GM12878 (cell line): ENCODE measurements around the gene LRRC8D. TPM values are rescaled to one million over a fixed set of nuclear protein-coding genes. Genes with fewer than 3 reads are reported as not detected.

ENCODE experiments used
- ATAC-seq: fragments of 200-7000 bp; cut with Tn5 transposase; 3 replicates; pipeline ENCODE4 v1.9.1; 2020; ENCODE audit warnings: mild to moderate bottlenecking, moderate library complexity
- BruUV-seq: library from RNA; stranded (reverse); fragments of 400-500 nt; replicated peaks from 2 replicates; lab custom pipeline; 2021; lab: Mats Ljungman, UMichigan
- CTCF ChIA-PET: fragments of 300-600 bp; sonication (Branson Sonifier 250); formaldehyde crosslinking; extraction: SDS; loops from one replicate; lab custom pipeline; 2021; ENCODE audit warnings: inconsistent platforms; lab: Yijun Ruan, JAX
- POLR2A ChIA-PET: fragments of 350-600 bp; formaldehyde crosslinking; extraction: SDS; loops from one replicate; lab custom pipeline; 2021; ENCODE audit warnings: inconsistent platforms; lab: Charles Lee
- RAD21 ChIA-PET: fragments of 300-600 bp; sonication (Branson Sonifier 250); formaldehyde crosslinking; loops from one replicate; lab custom pipeline; 2023; ENCODE audit warnings: antibody characterized with exemption; ENCODE audit not compliant: unreplicated experiment; lab: Charles Lee
- SMC1A ChIA-PET: fragments of 300-600 bp; sonication (Branson Sonifier 250); formaldehyde crosslinking; loops from one replicate; lab custom pipeline; 2023; ENCODE audit not compliant: unreplicated experiment, uncharacterized antibody; lab: Charles Lee
- DNase-seq: peaks from one replicate; pipeline ENCODE4 v3.0.0-alpha.2; 2011; ENCODE audit warnings: low read depth, low spot score
- FAIRE-seq: peaks from 3 replicates; lab custom pipeline; 2011; peaks lifted over from hg19 to GRCh38; lab: Jason Lieb, UNC
- H2AFZ ChIP-seq: 2 replicates; pipeline ENCODE4 v1.6.0; 2011; ENCODE audit warnings: low read depth, low read length, control low read depth; ENCODE audit not compliant: control insufficient read depth
- H3K27ac ChIP-seq: 2 replicates; pipeline ENCODE4 v1.5.1; 2011; ENCODE audit warnings: control low read depth; ENCODE audit not compliant: control insufficient read depth, insufficient read depth
- H3K27me3 ChIP-seq, 2 experiments: replicated peaks in 1 of 2; 2 replicates each; pipeline versions ENCODE4 v1.6.0 to v1.6.1; 2011; ENCODE audit warnings: low read length in 1 of 2; ENCODE audit not compliant: control insufficient read depth in 2 of 2, insufficient read depth in 2 of 2
- H3K36me3 ChIP-seq, 2 experiments: 2 replicates each; pipeline ENCODE4 v1.5.1; 2011; ENCODE audit warnings: low read length in 1 of 2; ENCODE audit not compliant: control insufficient read depth in 2 of 2, insufficient read depth in 2 of 2
- H3K4me1 ChIP-seq: 2 replicates; pipeline ENCODE4 v1.6.1; 2011; ENCODE audit warnings: mild to moderate bottlenecking, low read length, moderate library complexity, mixed read lengths; ENCODE audit not compliant: control insufficient read depth, insufficient read depth
- H3K4me2 ChIP-seq: 2 replicates; pipeline ENCODE4 v1.6.0; 2011; ENCODE audit warnings: control low read depth; ENCODE audit not compliant: control insufficient read depth, insufficient read depth
- H3K4me3 ChIP-seq: fragments of 200-600 bp; sonication (generic); 2 replicates; pipeline ENCODE4 v1.5.1; 2016
- H3K79me2 ChIP-seq: 2 replicates; pipeline ENCODE4 v1.6.0; 2011; ENCODE audit warnings: low read length; ENCODE audit not compliant: control insufficient read depth, insufficient read depth
- H3K9ac ChIP-seq: 2 replicates; pipeline ENCODE4 v1.8.0; 2011; ENCODE audit warnings: low read length, control low read depth, mixed read lengths; ENCODE audit not compliant: control insufficient read depth, insufficient read depth
- H3K9me3 ChIP-seq: replicated peaks from 3 replicates; pipeline ENCODE4 v1.5.1; 2011; ENCODE audit warnings: mild to moderate bottlenecking, low read length; ENCODE audit not compliant: control insufficient read depth, insufficient read depth
- H4K20me1 ChIP-seq: 2 replicates; pipeline ENCODE4 v1.6.0; 2011; ENCODE audit not compliant: control insufficient read depth, insufficient read depth
- BMI1 ChIP-seq: fragments of 450-650 bp; IDR thresholded peaks from 2 replicates; pipeline ENCODE4 v1.6.1; 2016; ENCODE audit warnings: mild to moderate bottlenecking, moderate library complexity, borderline replicate concordance
- CREB1 ChIP-seq: IDR thresholded peaks from 2 replicates; pipeline ENCODE4 v1.6.1; 2012; ENCODE audit warnings: low read depth, mild to moderate bottlenecking, inconsistent platforms
- EZH2 ChIP-seq: IDR thresholded peaks from 2 replicates; pipeline ENCODE4 v1.6.1; 2012; ENCODE audit warnings: low read depth, mild to moderate bottlenecking, control low read depth, inconsistent platforms, low read length, borderline replicate concordance; ENCODE audit not compliant: control insufficient read depth
- MEF2A ChIP-seq: IDR thresholded peaks from 2 replicates; pipeline ENCODE4 v1.6.1; 2011; ENCODE audit warnings: low read depth, mild to moderate bottlenecking, low read length, moderate library complexity; ENCODE audit not compliant: insufficient read depth
- MTA2 ChIP-seq: fragments of 450-650 bp; IDR thresholded peaks from 2 replicates; pipeline ENCODE4 v1.6.1; 2016; ENCODE audit warnings: low read depth, mild to moderate bottlenecking, moderate library complexity
- POLR2AphosphoS2 ChIP-seq: IDR thresholded peaks from 2 replicates; pipeline ENCODE4 v1.6.1; 2011; ENCODE audit warnings: low read depth, mild to moderate bottlenecking, low read length, improper control_type of control experiment, moderate library complexity
- PRDM15 ChIP-seq: fragments of 450-650 bp; formaldehyde crosslinking; IDR thresholded peaks from 2 replicates; pipeline ENCODE4 v1.4.0; 2020; ENCODE audit warnings: mild to moderate bottlenecking, moderate library complexity
- RELA ChIP-seq: fragments of 450-650 bp; IDR thresholded peaks from 2 replicates; pipeline ENCODE4 v1.8.0; 2014; ENCODE audit warnings: borderline replicate concordance; ENCODE audit not compliant: partially characterized antibody
- STAT3 ChIP-seq: IDR thresholded peaks from 2 replicates; pipeline ENCODE4 v1.6.1; 2011; ENCODE audit warnings: low read depth, low read length, improper control_type of control experiment
- ZBTB40 ChIP-seq: fragments of 450-650 bp; IDR thresholded peaks from 2 replicates; pipeline ENCODE4 v1.6.1; 2016; ENCODE audit warnings: mild to moderate bottlenecking, moderate library complexity, borderline replicate concordance
- WGBS: methylation state at CpG from one replicate; pipeline ENCODE4 v1.1.6; 2016; ENCODE audit warnings: low lambda C conversion rate; ENCODE audit not compliant: insufficient replicate concordance, insufficient coverage; ENCODE audit errors: missing lambda C conversion rate; 5-methylcytosine and 5-hydroxymethylcytosine counted together
- in situ Hi-C: fragments of 300-500 bp; cut with MboI; formaldehyde crosslinking; loops from 9 replicates; pipeline ENCODE4 v1.14.3; 2018; ENCODE audit warnings: mixed read lengths
- intact Hi-C: fragments of 100-400 bp; cut with micrococcal nuclease; formaldehyde crosslinking; loops from one replicate; pipeline ENCODE4 v1.14.2; 2022; ENCODE audit not compliant: unreplicated experiment
- polyA plus RNA-seq, 11 experiments: library from polyadenylated mRNA; depleted of rRNA in 4 of 11; unstranded in 6 of 11; stranded (reverse) in 5 of 11; fragments of >200 nt; fragmentation: Nextera tagmentation in 4 of 11; fragmentation: Illumina TruSeq in 1 of 11; extraction: Ambion mirVana in 4 of 11; extraction: Trizol in 1 of 11; gene quantifications; 1 replicate in 1 of 11; 2 replicates in 10 of 11; pipeline versions ENCODE4 v1.2.1 to v1.2.3, GENCODE V29; 2011 to 2016; ENCODE audit warnings: inconsistent platforms in 2 of 11, missing spikeins in 2 of 11, low read depth in 1 of 11
- total RNA-seq, 4 experiments: library from RNA; depleted of rRNA in 3 of 4; stranded (reverse); fragments of >200 nt in 3 of 4; fragmentation: Illumina TruSeq in 1 of 4; extraction: Trizol in 1 of 4; gene quantifications; 2 replicates each; pipeline versions ENCODE4 v1.2.1 to v1.2.3, GENCODE V29; 2013 to 2021

Gene LRRC8D
- total and polyA plus RNA-seq, 10 of the 15 experiments (the other 5 are each of a cell fraction or from before 2014, with no cell fraction given) = 5.6 to 44.1 (median 26.8) TPM

GRCh38 chr1:89802051-89802450, 18.8 kb upstream of the LRRC8D start:
- TF ChIP-seq PRDM15 = no peak
- no peak for TF ChIP-seq MTA2
- TF ChIP-seq BMI1 = no peak
- no peak for TF ChIP-seq CREB1
- no peak for TF ChIP-seq STAT3
- TF ChIP-seq RELA = no peak
- TF ChIP-seq MEF2A = no peak
- no peak for TF ChIP-seq EZH2
- no peak for TF ChIP-seq POLR2AphosphoS2
- no peak for TF ChIP-seq ZBTB40
- no peaks in the 10 kb centered on the region for H3K9me3 ChIP-seq
- H3K4me1 ChIP-seq = peaks cover 13% of the 10 kb centered on the region
- H3K36me3 ChIP-seq = no peaks in the 10 kb centered on the region
- WGBS = 37% methylated on average over 2 of the region's 2 CpGs
- intact Hi-C loops (no loop called here), in situ Hi-C loops (loop anchor here (5.0 kb wide), 1 partner anchor 185 kb away; no protein-coding TSS in a partner anchor)
- POLR2A ChIA-PET = interaction anchor here (1.7 kb wide), 1 partner anchor 96 kb away, joined by 3 read pairs; no protein-coding TSS in a partner anchor
- H4K20me1 ChIP-seq = no peaks in the 10 kb centered on the region
- H3K79me2 ChIP-seq = no peaks in the 10 kb centered on the region
- no peaks in the 10 kb centered on the region for H3K27me3 ChIP-seq
- H3K4me3 ChIP-seq = no peak overlapping the region
- peak overlapping the region; percentile 24; the same call in 1 of the 2 replicates for H2AFZ ChIP-seq
- BruUV-seq = no TSS peak
- SMC1A ChIA-PET = interaction anchor here (1.0 to 5.2 kb wide), 9 partner anchors 13 to 188 kb away, joined by 3 to 52 read pairs (median 7); no protein-coding TSS in a partner anchor
- ATAC-seq = no peak
- no peak for FAIRE-seq
- CTCF ChIA-PET = interaction anchor here (0.6 to 2.5 kb wide), 10 partner anchors 18 to 187 kb away, joined by 3 to 16 read pairs (median 4); no protein-coding TSS in a partner anchor
- no peak overlapping the region for H3K4me2 ChIP-seq
- no peak overlapping the region for H3K27ac ChIP-seq
- no peak overlapping the region for H3K9ac ChIP-seq
- DNase-seq = no peak
- RAD21 ChIA-PET = interaction anchor here (0.9 to 1.5 kb wide), 5 partner anchors 20 to 187 kb away, joined by 3 to 5 read pairs (median 3); no protein-coding TSS in a partner anchor
